A673 (cell line): Measurements from ENCODE around the gene RD3L. TPM values are rescaled to one million over a fixed set of nuclear protein-coding genes. Genes with fewer than 3 reads are reported as not detected.

ENCODE experiments used
- Bru-seq: library from RNA; stranded (reverse); fragments of 400-500 nt; gene quantifications from one replicate; lab custom pipeline; 2021; lab: Mats Ljungman, UMichigan
- BruChase-seq, 2 experiments: library from RNA; stranded (reverse); fragments of 400-500 nt; gene quantifications; one replicate each; lab custom pipeline; 2021; lab: Mats Ljungman, UMichigan
- BruUV-seq: library from RNA; stranded (reverse); fragments of 400-500 nt; replicated peaks from 2 replicates; lab custom pipeline; 2021; lab: Mats Ljungman, UMichigan
- CTCF ChIA-PET: fragments of 300-600 bp; sonication (Branson Sonifier 250); formaldehyde crosslinking; loops from one replicate; lab custom pipeline; 2022; ENCODE audit warnings: antibody characterized with exemption; lab: Charles Lee
- POLR2A ChIA-PET: fragments of 300-600 bp; sonication (Branson Sonifier 250); formaldehyde crosslinking; loops from one replicate; lab custom pipeline; 2022; ENCODE audit warnings: antibody characterized with exemption; ENCODE audit not compliant: low non-redundant PET; lab: Charles Lee
- DNase-seq: peaks from one replicate; pipeline ENCODE4 v3.0.0-alpha.2; 2015; ENCODE audit warnings: low spot score
- H3K27ac ChIP-seq: fragments of 200-600 bp; sonication (generic); 2 replicates; pipeline ENCODE4 v1.5.1; 2016; ENCODE audit warnings: mixed run types, low read depth, mild to moderate bottlenecking, mixed read lengths, antibody characterized with exemption, low read length; ENCODE audit not compliant: poor library complexity, severe bottlenecking
- H3K27me3 ChIP-seq: fragments of 200-600 bp; sonication (generic); replicated peaks from 2 replicates; pipeline ENCODE4 v1.6.1; 2017; ENCODE audit warnings: mixed run types, low read depth, mild to moderate bottlenecking, mixed read lengths, antibody characterized with exemption, low read length; ENCODE audit not compliant: insufficient read depth, poor library complexity
- H3K36me3 ChIP-seq: fragments of 200-600 bp; sonication (generic); 2 replicates; pipeline ENCODE4 v1.6.1; 2016; ENCODE audit warnings: mixed run types, mild to moderate bottlenecking, mixed read lengths, antibody characterized with exemption, low read length; ENCODE audit not compliant: insufficient read depth, poor library complexity, severe bottlenecking
- H3K4me1 ChIP-seq: fragments of 200-600 bp; sonication (generic); 2 replicates; pipeline ENCODE4 v1.6.1; 2017; ENCODE audit warnings: mixed run types, mild to moderate bottlenecking, mixed read lengths, antibody characterized with exemption, low read length; ENCODE audit not compliant: insufficient read depth, poor library complexity, severe bottlenecking
- H3K4me3 ChIP-seq: fragments of 200-600 bp; sonication (generic); 2 replicates; pipeline ENCODE4 v1.5.1; 2016; ENCODE audit warnings: low read depth, mixed run types, mild to moderate bottlenecking, mixed read lengths, low read length; ENCODE audit not compliant: poor library complexity, severe bottlenecking
- H3K9me3 ChIP-seq: fragments of 200-600 bp; sonication (generic); 2 replicates; pipeline ENCODE4 v1.6.1; 2016; ENCODE audit warnings: mixed run types, low read depth, mild to moderate bottlenecking, mixed read lengths, antibody characterized with exemption, low read length; ENCODE audit not compliant: poor library complexity, severe bottlenecking
- CTCF ChIP-seq: fragments of 300-800, 200-600 bp; sonication (generic); conservative IDR thresholded peaks from 2 replicates; pipeline ENCODE4 v1.5.1; 2017; ENCODE audit warnings: low read depth, mild to moderate bottlenecking, antibody characterized with exemption, low read length, moderate library complexity, mixed read lengths
- EZH2 ChIP-seq: fragments of 200-600 bp; sonication (generic); IDR thresholded peaks from 2 replicates; pipeline ENCODE4 v1.6.1; 2017; ENCODE audit warnings: borderline replicate concordance, low read depth, mild to moderate bottlenecking, mixed read lengths, antibody characterized with exemption, low read length; ENCODE audit not compliant: poor library complexity, severe bottlenecking
- intact Hi-C: fragments of 100-400 bp; cut with micrococcal nuclease; formaldehyde crosslinking; loops from one replicate; pipeline ENCODE4 v1.10.0; 2022; ENCODE audit not compliant: unreplicated experiment
- long read RNA-seq: library from polyadenylated mRNA; stranded (forward); transcript quantifications from one replicate; pipeline ENCODE4 v2.0.0, GENCODE V29; 2022
- total RNA-seq: library from RNA; stranded (reverse); gene quantifications from 2 replicates; pipeline ENCODE4 v1.2.3, GENCODE V29; 2021

RD3L gene
- total RNA-seq (not detected in 2 replicates), Bru-seq, nascent RNA (not detected), BruChase-seq, experiment 1, labeled RNA remaining after a 2-hour chase (not detected), BruChase-seq, experiment 2, labeled RNA remaining after a 6-hour chase (not detected)
- long read RNA-seq, result 0 reads

DNA sequence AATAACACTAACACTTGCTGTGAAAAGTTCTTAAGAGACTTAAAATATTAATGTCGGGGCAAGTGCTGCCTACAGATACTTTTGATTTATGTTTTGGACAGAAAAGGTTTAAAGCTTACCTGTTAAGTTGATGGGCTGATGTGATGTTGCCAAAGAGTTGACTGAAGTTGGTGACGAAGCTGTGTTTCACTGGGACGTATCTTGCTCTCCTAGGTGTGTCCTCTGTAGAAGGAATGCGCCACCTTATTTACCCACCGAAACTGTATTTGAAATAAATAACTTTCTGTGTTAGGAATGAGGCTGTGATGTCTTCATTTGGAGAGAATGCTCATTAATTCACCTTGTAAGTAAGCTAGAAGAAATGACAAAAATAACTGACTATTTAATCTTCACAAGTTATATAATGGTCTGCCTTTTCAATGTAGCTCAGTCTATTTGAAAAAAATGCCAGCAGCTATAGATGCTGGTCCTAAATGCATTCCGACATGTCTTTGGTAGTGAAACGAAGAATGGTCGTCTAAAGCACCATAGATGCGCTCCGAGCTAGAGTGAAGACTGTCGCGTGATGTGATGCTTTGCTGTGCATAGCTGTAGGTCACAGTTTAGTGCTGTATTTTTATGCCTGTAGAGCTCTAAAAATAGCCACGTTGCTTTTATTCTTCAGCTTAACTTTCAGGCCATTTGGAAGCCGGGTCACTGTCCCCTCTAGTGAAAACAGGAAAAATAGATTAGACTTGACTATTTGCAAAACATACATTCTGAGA, at the start of gene RD3L:
TSS of gene RD3L (minus strand) at position 557 of the 764 bp plus-strand sequence. CDS start 834 bp downstream, outside the sequence.
- Histone ChIP-seq H3K36me3 (no peaks in the 10 kb centered on the region), H3K4me1 (no peaks in the 10 kb centered on the region), H3K27ac (no peak within 1 kb of the TSS), H3K4me3 (no peak within 1 kb of the TSS), H3K27me3 (peaks cover 46% of the 10 kb centered on the region), H3K9me3 (peaks cover 8% of the 10 kb centered on the region)
- no peak for TF ChIP-seq EZH2
- TF ChIP-seq CTCF, result no peak
- CTCF ChIA-PET, result interaction anchor here (0.7 kb wide), 1 partner anchor 9 kb away, joined by 4 read pairs; no protein-coding TSS in a partner anchor
- no peak for DNase-seq
- no TSS peak for BruUV-seq
- POLR2A ChIA-PET, result no interaction called here
- intact Hi-C loops, result no loop called here

DNA sequence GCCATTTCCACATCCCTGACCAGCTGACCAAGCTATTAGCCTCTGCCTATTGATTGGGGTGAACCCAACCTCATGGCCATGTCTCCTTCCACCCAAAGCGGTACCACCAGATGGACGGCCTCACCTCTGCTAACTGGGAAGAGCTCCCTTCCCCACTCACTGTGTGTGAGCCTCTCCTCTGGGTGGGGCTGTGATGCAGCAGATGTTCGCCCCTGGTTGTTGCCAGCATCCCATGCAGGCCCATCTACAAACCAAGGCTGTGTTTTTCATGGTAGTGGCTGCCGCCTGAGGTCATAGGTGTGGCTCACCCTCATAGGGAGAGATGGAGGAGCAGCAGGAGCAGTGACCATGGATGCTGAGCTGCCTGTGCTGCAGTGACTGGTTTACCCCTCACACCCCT, 47.6 kb upstream of the RD3L start:
- POLR2A ChIA-PET, result no interaction called here
- intact Hi-C loops, result loop anchor here (10.0 kb wide), 1 partner anchor 415 kb away; no protein-coding TSS in a partner anchor

GRCh38 chr14:103989034-103989433, 46.7 kb upstream of the RD3L start:
- Histone ChIP-seq H3K27me3 (no peaks in the 10 kb centered on the region), H3K4me1 (no peaks in the 10 kb centered on the region), H3K36me3 (no peaks in the 10 kb centered on the region), H3K27ac (no peak overlapping the region), H3K4me3 (no peak overlapping the region), H3K9me3 (peaks cover 11% of the 10 kb centered on the region)
- TF ChIP-seq CTCF (no peak), EZH2 (no peak)
- POLR2A ChIA-PET, result no interaction called here
- CTCF ChIA-PET, result no interaction called here
- DNase-seq, result no peak
- no TSS peak for BruUV-seq
- intact Hi-C loops, result loop anchor here (10.0 kb wide), 1 partner anchor 414 kb away; no protein-coding TSS in a partner anchor

More for the DNA sequence above, 47.6 kb upstream of the RD3L start:
- no TSS peak for BruUV-seq
- H3K36me3 ChIP-seq, result no peaks in the 10 kb centered on the region
- no peak overlapping the region for H3K4me3 ChIP-seq
- H3K27me3 ChIP-seq, result peaks cover 6% of the 10 kb centered on the region
- TF ChIP-seq EZH2 (no peak), CTCF (no peak)
- no peak for DNase-seq
- CTCF ChIA-PET, result no interaction called here
- peaks cover 11% of the 10 kb centered on the region for H3K9me3 ChIP-seq
- no peaks in the 10 kb centered on the region for H3K4me1 ChIP-seq
- H3K27ac ChIP-seq, result no peak overlapping the region
